ENCODE measurements around the gene SDC1.

GRCh38 chr2:20208476-20208859 lies 16.5 kb downstream of the SDC1 start:
- TF ChIP-seq CTCF (conservative IDR thresholded peaks at IDR 0.05; ENCODE audit: low read length), result no peak
- no peak for TF ChIP-seq EZH2phosphoT487 (IDR thresholded peaks at IDR 0.05; ENCODE audit: borderline replicate concordance, low read depth, low read length)
